Glutamatergic neuron (in vitro differentiated cells): ENCODE data around the gene YIF1B. TPM values are rescaled to one million over a fixed set of nuclear protein-coding genes. Genes with fewer than 3 reads are reported as not detected.

Experiments
- DNase-seq: peaks from one replicate; pipeline ENCODE4 v3.0.0; 2022
- H3K27ac Mint-ChIP-seq: one replicate; pipeline ENCODE4 v1.8.0; 2020; ENCODE audit warnings: mild to moderate bottlenecking, mixed read lengths, inconsistent platforms; ENCODE audit not compliant: unreplicated experiment
- H3K27me3 Mint-ChIP-seq: one replicate; pipeline ENCODE4 v1.8.0; 2020; ENCODE audit warnings: mild to moderate bottlenecking, moderate library complexity, mixed read lengths, inconsistent platforms; ENCODE audit not compliant: unreplicated experiment
- H3K36me3 Mint-ChIP-seq: one replicate; pipeline ENCODE4 v1.8.0; 2020; ENCODE audit warnings: mild to moderate bottlenecking, mixed read lengths, inconsistent platforms; ENCODE audit not compliant: unreplicated experiment
- H3K4me1 Mint-ChIP-seq: one replicate; pipeline ENCODE4 v1.8.0; 2020; ENCODE audit warnings: mild to moderate bottlenecking, low read depth, mixed read lengths, inconsistent platforms; ENCODE audit not compliant: unreplicated experiment
- H3K4me3 Mint-ChIP-seq: one replicate; pipeline ENCODE4 v1.8.0; 2020; ENCODE audit warnings: mild to moderate bottlenecking, mixed read lengths, inconsistent platforms; ENCODE audit not compliant: unreplicated experiment
- H3K9me3 Mint-ChIP-seq: one replicate; pipeline ENCODE4 v1.8.0; 2020; ENCODE audit warnings: mild to moderate bottlenecking, moderate library complexity, mixed read lengths, inconsistent platforms; ENCODE audit not compliant: unreplicated experiment
- CTCF ChIP-seq: fragments of 200-600 bp; sonication (generic); IDR thresholded peaks from one replicate; pipeline ENCODE4 v1.5.0; 2021; ENCODE audit not compliant: partially characterized antibody, unreplicated experiment
- total RNA-seq: library from RNA; stranded (reverse); fragmentation: NEBNext Ultra II Directional; extraction: Animal tissue kit (Norgen Biotek cat#: 25700); gene quantifications from one replicate; pipeline ENCODE4 v1.2.1, GENCODE V29; 2021; ENCODE audit not compliant: unreplicated experiment

The YIF1B gene
- total RNA-seq, 1 donor from 2014 or later = 101 TPM

- no peaks in the 10 kb centered on the region for H3K36me3 Mint-ChIP-seq
- DNase-seq = no peak
- TF ChIP-seq CTCF = no peak
- H3K9me3 Mint-ChIP-seq = peaks cover 3% of the 10 kb centered on the region
- H3K27me3 Mint-ChIP-seq = no peaks in the 10 kb centered on the region
- H3K4me1 Mint-ChIP-seq = no peaks in the 10 kb centered on the region
- H3K27ac Mint-ChIP-seq = no peak overlapping the region
- no peak overlapping the region for H3K4me3 Mint-ChIP-seq
Measured at GRCh38 chr19:38277549-38277948, 38.2 kb downstream of the YIF1B start.

GRCh38 chr19:38276942-38277517 is 38.7 kb downstream of the YIF1B start:
- Mint-ChIP-seq H3K9me3 (peaks cover 3% of the 10 kb centered on the region), H3K36me3 (no peaks in the 10 kb centered on the region), H3K27me3 (no peaks in the 10 kb centered on the region), H3K4me3 (no peak overlapping the region), H3K4me1 (no peaks in the 10 kb centered on the region), H3K27ac (no peak overlapping the region)
- no peak for DNase-seq
- TF ChIP-seq CTCF = no peak

- TF ChIP-seq CTCF = no peak
- no peak overlapping the region for H3K27ac Mint-ChIP-seq
- H3K4me1 Mint-ChIP-seq = peaks cover 7% of the 10 kb centered on the region
- DNase-seq = no peak
- H3K9me3 Mint-ChIP-seq = peaks cover 3% of the 10 kb centered on the region
- H3K36me3 Mint-ChIP-seq = peaks cover 4% of the 10 kb centered on the region
- H3K27me3 Mint-ChIP-seq = no peaks in the 10 kb centered on the region
- H3K4me3 Mint-ChIP-seq = no peak overlapping the region
Measured at GRCh38 chr19:38274739-38275138, 41.0 kb downstream of the YIF1B start.

- peaks cover 4% of the 10 kb centered on the region for H3K36me3 Mint-ChIP-seq
- peaks cover 7% of the 10 kb centered on the region for H3K4me1 Mint-ChIP-seq
- DNase-seq = no peak
- no peaks in the 10 kb centered on the region for H3K27me3 Mint-ChIP-seq
- H3K27ac Mint-ChIP-seq = no peak overlapping the region
- H3K4me3 Mint-ChIP-seq = no peak overlapping the region
- H3K9me3 Mint-ChIP-seq = peaks cover 3% of the 10 kb centered on the region
- TF ChIP-seq CTCF = no peak
Measured at GRCh38 chr19:38273499-38273898, 42.2 kb downstream of the YIF1B start.

- TF ChIP-seq CTCF = no peak
- Mint-ChIP-seq H3K4me3 (no peak overlapping the region), H3K4me1 (peaks cover 26% of the 10 kb centered on the region), H3K9me3 (peaks cover 3% of the 10 kb centered on the region), H3K27me3 (peaks cover 2% of the 10 kb centered on the region), H3K27ac (peak overlapping the region; percentile 17), H3K36me3 (peaks cover 8% of the 10 kb centered on the region)
- no peak for DNase-seq
Measured at GRCh38 chr19:38270587-38271167, 45.1 kb downstream of the YIF1B start.
